Measurements from ENCODE around the gene GNAQ. TPM values are rescaled to one million over a fixed set of nuclear protein-coding genes. Genes with fewer than 3 reads are reported as not detected.
"Not testable (repeated sequence)": the region's sequence is repeated elsewhere in the genome, so short reads cannot be mapped to it uniquely, and the experiment has no call there.

Gene GNAQ
- total RNA-seq, 4 donors from 2014 or later = 35.4 to 95.7 (median 52.3) TPM

GRCh38 chr9:77885104-77885672 lies 146.4 kb downstream of the GNAQ start:
- TF ChIP-seq POLR2A (IDR thresholded peaks at IDR 0.05) (no peak), CTCF (IDR thresholded peaks at IDR 0.05) (no peak)
- Histone ChIP-seq H3K9me3 (no peaks in the 10 kb centered on the region), H3K27me3 (no peaks in the 10 kb centered on the region), H3K4me1 (no peaks in the 10 kb centered on the region), H3K27ac (peak overlapping the region; percentile 38 to 46), H3K4me3 (no peak overlapping the region), H3K36me3 (no peaks in the 10 kb centered on the region)
- intact Hi-C loops (cut with DNase I; ENCODE audit: low total_unique reads) = no loop called here
- peak in 1 of 2 donors; percentile 30 for DNase-seq

- Histone ChIP-seq H3K4me1 (no peaks in the 10 kb centered on the region), H3K9me3 (no peaks in the 10 kb centered on the region), H3K4me3 (no peak overlapping the region), H3K27me3 (no peaks in the 10 kb centered on the region), H3K27ac (peak overlapping the region; percentile 38 to 46), H3K36me3 (no peaks in the 10 kb centered on the region)
- intact Hi-C loops (cut with DNase I; ENCODE audit: low total_unique reads) = no loop called here
- DNase-seq = no peak
- TF ChIP-seq CTCF (IDR thresholded peaks at IDR 0.05) = no peak
- TF ChIP-seq POLR2A (IDR thresholded peaks at IDR 0.05) = no peak
These were observed 147.5 kb downstream of the GNAQ start for GRCh38 chr9:77883846-77884771.

GRCh38 chr9:77883133-77883532 lies 148.5 kb downstream of the GNAQ start:
- no peaks in the 10 kb centered on the region for H3K9me3 ChIP-seq
- H3K27me3 ChIP-seq = no peaks in the 10 kb centered on the region
- no peak for DNase-seq
- intact Hi-C loops (cut with DNase I; ENCODE audit: low total_unique reads) = no loop called here
- TF ChIP-seq CTCF (IDR thresholded peaks at IDR 0.05) = no peak
- TF ChIP-seq POLR2A (IDR thresholded peaks at IDR 0.05) = no peak
- no peaks in the 10 kb centered on the region for H3K4me1 ChIP-seq
- no peak overlapping the region for H3K27ac ChIP-seq
- H3K4me3 ChIP-seq = no peak overlapping the region
- H3K36me3 ChIP-seq = no peaks in the 10 kb centered on the region

- no peak overlapping the region for H3K27ac ChIP-seq
- no peak for DNase-seq
These were observed 149.3 kb downstream of the GNAQ start for GRCh38 chr9:77882294-77882693.

GRCh38 chr9:77881634-77882033 lies 150.0 kb downstream of the GNAQ start:
- H3K4me1 ChIP-seq; H3K36me3 ChIP-seq; H3K27ac ChIP-seq; intact Hi-C loops (cut with DNase I; ENCODE audit: low total_unique reads); DNase-seq; H3K4me3 ChIP-seq; H3K9me3 ChIP-seq; H3K27me3 ChIP-seq: not testable (repeated sequence)

More at GRCh38 chr9:77882294-77882693, 149.3 kb downstream of the GNAQ start:
- TF ChIP-seq POLR2A (IDR thresholded peaks at IDR 0.05) = no peak
- Histone ChIP-seq H3K4me3 (no peak overlapping the region), H3K4me1 (no peaks in the 10 kb centered on the region), H3K9me3 (no peaks in the 10 kb centered on the region), H3K36me3 (no peaks in the 10 kb centered on the region), H3K27me3 (no peaks in the 10 kb centered on the region)
- intact Hi-C loops (cut with DNase I; ENCODE audit: low total_unique reads) = no loop called here

- Histone ChIP-seq H3K4me1 (peaks cover 0 to 8% of the 10 kb centered on the region in 2 donors), H3K27ac (no peak overlapping the region), H3K9me3 (no peaks in the 10 kb centered on the region), H3K27me3 (no peaks in the 10 kb centered on the region), H3K36me3 (no peaks in the 10 kb centered on the region), H3K4me3 (no peak overlapping the region)
- TF ChIP-seq POLR2A (IDR thresholded peaks at IDR 0.05) (no peak), CTCF (IDR thresholded peaks at IDR 0.05) (no peak)
- no peak for DNase-seq
- intact Hi-C loops (cut with DNase I; ENCODE audit: low total_unique reads) = no loop called here
These were observed 150.5 kb downstream of the GNAQ start for GRCh38 chr9:77881111-77881510.
